MM.1S (cell line): ENCODE measurements around the gene ZNF827.

Source experiments
- EZH2 ChIP-seq: fragments of 300-600 bp; sonication (generic); optimal IDR thresholded peaks from 2 replicates; pipeline ENCODE3; 2017; ENCODE audit warnings: low read depth, mild to moderate bottlenecking, antibody characterized with exemption, low read length, mixed read lengths
- EZH2phosphoT487 ChIP-seq: fragments of 300-600 bp; sonication (generic); IDR thresholded peaks from 2 replicates; pipeline ENCODE4 v1.6.1; 2018; ENCODE audit warnings: antibody characterized with exemption, low read length
- TF ChIP-seq, protein P1 (sequence below): fragments of 300-600 bp; sonication (generic); IDR thresholded peaks from 2 replicates; pipeline ENCODE4 v1.5.1; 2016; ENCODE audit warnings: antibody characterized with exemption, low read length, mixed read lengths

DNA sequence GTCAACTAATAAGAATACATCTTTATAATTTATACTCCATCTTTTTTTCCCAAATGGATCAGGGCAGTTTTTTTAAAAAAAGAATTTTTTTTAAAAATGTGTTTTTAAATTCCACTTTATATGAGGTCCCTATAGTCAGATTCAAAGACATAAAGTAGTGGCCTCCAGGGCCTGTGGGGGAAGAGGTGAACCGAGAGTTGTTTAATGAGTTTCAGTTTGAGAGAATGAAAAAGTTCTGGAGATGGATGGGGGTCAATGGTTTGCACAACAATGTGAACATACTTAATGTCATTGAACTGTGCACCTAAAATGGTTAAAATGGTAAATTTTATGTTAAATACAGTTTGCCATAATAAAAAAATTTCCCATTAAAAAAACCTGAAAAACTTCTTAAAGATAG, 53.8 kb downstream of the ZNF827 start:
- TF ChIP-seq, protein P1, sequence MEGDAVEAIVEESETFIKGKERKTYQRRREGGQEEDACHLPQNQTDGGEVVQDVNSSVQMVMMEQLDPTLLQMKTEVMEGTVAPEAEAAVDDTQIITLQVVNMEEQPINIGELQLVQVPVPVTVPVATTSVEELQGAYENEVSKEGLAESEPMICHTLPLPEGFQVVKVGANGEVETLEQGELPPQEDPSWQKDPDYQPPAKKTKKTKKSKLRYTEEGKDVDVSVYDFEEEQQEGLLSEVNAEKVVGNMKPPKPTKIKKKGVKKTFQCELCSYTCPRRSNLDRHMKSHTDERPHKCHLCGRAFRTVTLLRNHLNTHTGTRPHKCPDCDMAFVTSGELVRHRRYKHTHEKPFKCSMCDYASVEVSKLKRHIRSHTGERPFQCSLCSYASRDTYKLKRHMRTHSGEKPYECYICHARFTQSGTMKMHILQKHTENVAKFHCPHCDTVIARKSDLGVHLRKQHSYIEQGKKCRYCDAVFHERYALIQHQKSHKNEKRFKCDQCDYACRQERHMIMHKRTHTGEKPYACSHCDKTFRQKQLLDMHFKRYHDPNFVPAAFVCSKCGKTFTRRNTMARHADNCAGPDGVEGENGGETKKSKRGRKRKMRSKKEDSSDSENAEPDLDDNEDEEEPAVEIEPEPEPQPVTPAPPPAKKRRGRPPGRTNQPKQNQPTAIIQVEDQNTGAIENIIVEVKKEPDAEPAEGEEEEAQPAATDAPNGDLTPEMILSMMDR, result no peak
- TF ChIP-seq EZH2phosphoT487, result no peak
- no peak for TF ChIP-seq EZH2
